PC-9 (cell line): Measurements from ENCODE around the gene CD93.

Experiments used
- EZH2 ChIP-seq: fragments of 200-600 bp; sonication (generic); IDR thresholded peaks from 2 replicates; pipeline ENCODE4 v1.8.0; 2017; ENCODE audit warnings: antibody characterized with exemption, low read depth
- TF ChIP-seq, protein P1 (sequence below): fragments of 200-600 bp; sonication (generic); conservative IDR thresholded peaks from 2 replicates; pipeline ENCODE4 v1.6.1; 2017; ENCODE audit warnings: mixed run types, antibody characterized with exemption, mild to moderate bottlenecking, moderate library complexity

- TF ChIP-seq EZH2 = no peak
- TF ChIP-seq, protein P1, sequence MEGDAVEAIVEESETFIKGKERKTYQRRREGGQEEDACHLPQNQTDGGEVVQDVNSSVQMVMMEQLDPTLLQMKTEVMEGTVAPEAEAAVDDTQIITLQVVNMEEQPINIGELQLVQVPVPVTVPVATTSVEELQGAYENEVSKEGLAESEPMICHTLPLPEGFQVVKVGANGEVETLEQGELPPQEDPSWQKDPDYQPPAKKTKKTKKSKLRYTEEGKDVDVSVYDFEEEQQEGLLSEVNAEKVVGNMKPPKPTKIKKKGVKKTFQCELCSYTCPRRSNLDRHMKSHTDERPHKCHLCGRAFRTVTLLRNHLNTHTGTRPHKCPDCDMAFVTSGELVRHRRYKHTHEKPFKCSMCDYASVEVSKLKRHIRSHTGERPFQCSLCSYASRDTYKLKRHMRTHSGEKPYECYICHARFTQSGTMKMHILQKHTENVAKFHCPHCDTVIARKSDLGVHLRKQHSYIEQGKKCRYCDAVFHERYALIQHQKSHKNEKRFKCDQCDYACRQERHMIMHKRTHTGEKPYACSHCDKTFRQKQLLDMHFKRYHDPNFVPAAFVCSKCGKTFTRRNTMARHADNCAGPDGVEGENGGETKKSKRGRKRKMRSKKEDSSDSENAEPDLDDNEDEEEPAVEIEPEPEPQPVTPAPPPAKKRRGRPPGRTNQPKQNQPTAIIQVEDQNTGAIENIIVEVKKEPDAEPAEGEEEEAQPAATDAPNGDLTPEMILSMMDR = no peak
Observed at GRCh38 chr20:23060629-23061028, 25.5 kb downstream of the CD93 start.
